Retinal pigment epithelial cell (primary cell): Measurements from ENCODE around the gene USP7.

Experiments used
- DNase-seq: peaks from one replicate; pipeline ENCODE4 v3.0.0-alpha.2; 2010; ENCODE audit warnings: low read depth
- H3K4me3 ChIP-seq: 2 replicates; pipeline ENCODE4 v1.5.1; 2011; ENCODE audit warnings: mild to moderate bottlenecking, low read length, control low read depth, moderate library complexity
- CTCF ChIP-seq: conservative IDR thresholded peaks from 2 replicates; pipeline ENCODE4 v1.5.1; 2011; ENCODE audit warnings: low read depth, low read length, control low read depth, inconsistent platforms

The USP7 gene

DNA sequence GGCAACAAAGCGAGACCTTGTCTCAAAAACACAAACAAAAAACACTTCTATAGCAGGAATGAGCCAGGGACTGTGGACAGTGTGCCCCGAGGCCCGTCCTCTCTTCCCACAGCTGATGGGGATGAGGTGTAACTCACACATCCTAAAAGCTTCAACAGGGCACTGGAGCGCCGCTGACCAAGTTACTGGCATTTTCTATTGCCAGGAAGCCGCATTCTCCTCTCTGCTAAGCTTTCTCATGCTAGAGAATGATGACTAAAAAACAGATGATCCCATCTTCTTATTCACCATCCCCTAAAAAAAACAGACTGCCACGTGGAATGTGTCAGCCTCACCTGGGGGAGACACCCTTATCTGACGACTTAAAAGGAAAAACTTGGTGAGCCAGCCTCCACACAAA, 111.2 kb downstream of the USP7 start:
- no peak for DNase-seq
- H3K4me3 ChIP-seq, result no peak overlapping the region
- no peak for TF ChIP-seq CTCF

DNA sequence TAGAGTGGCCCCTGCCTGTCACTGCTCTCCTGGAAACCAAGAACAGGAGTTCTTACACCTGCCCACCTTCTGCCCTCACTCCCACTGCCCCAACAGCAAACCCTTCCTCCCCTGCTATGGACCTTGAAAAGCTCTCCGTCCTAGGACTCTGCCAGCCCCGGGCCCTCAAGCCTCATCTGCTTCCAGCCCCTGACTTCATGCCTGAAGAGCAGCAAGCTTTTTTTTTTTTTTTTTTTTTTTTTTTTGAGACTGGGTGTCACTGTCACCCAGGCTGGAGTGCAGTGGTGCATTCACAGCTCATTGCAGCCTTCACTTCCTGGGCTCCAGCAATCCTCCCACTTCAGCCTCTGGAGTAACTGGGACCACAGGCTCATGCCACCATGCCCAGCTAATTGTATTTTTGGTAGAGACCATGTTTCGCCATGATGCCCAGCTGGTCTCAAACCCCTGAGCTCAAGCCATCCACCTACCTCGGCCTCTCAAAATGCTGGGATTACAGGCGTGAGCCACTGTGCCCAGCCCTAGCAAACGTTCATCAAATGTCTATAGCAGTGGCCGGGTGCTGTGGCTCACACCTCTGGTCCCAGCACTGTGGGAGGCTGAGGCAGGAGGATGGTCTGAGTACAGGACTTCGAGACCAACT, 111.8 kb downstream of the USP7 start:
- H3K4me3 ChIP-seq, result no peak overlapping the region
- no peak for DNase-seq
- TF ChIP-seq CTCF, result no peak

DNA sequence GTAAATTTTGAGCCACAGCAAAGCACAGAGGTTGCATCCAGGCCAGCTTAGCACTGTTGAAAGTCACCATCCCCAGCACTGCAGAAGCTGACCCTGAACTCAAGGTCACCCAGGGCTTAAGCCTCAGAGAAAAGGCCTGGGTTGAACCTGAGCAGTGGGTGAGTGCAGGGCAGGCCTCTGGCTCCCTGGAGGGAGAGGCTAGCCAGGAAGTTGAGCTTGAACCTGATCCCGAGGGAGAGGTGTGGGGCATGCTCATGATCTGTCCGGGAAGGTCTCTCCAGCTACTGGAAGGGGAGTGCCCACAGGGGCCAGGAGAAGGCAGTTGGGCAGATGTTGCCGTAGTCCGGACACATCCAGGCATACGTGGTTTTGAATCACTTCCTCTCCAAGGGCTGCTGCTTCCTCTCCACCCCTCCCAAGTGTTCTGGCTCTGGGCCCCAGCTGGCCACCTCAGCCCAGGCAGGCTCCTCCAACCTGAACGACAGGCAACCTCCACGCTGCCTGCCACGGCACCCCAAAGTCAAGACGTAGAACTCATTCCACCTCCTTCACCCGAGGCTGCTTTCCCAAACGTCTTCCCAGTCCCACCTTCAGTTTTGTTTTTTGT, 113.3 kb downstream of the USP7 start:
- TF ChIP-seq CTCF, result no peak
- no peak for DNase-seq
- no peak overlapping the region for H3K4me3 ChIP-seq

- TF ChIP-seq CTCF, result no peak
- no peak for DNase-seq
- no peak overlapping the region for H3K4me3 ChIP-seq
Measured at GRCh38 chr16:8849411-8850011, 114.2 kb downstream of the USP7 start.

DNA sequence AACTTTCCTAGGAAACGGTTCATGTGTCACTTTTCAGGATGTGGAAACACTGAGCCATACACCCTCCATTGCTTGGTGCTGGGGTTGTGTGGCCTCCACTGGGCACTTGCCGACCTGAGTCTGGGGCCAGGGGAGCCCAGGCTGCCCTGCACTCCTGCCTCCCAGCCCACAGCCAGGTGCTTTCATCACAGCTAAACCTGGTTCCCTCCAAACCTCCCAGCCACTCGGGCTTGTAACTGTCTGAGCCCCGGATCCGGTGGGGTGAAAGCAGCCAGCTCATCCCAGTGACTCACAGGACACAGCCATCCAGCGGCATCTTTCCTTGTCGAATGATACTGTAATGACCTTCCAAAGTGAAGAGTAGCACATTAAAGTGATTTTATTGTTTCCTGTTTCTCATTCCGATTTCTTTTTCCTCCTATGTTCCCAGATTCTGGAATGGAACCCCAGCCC, 114.7 kb downstream of the USP7 start:
- no peak for TF ChIP-seq CTCF
- DNase-seq, result no peak
- no peak overlapping the region for H3K4me3 ChIP-seq

- no peak for TF ChIP-seq CTCF
- no peak for DNase-seq
- no peak overlapping the region for H3K4me3 ChIP-seq
Measured at GRCh38 chr16:8848231-8848938, 115.3 kb downstream of the USP7 start.

DNA sequence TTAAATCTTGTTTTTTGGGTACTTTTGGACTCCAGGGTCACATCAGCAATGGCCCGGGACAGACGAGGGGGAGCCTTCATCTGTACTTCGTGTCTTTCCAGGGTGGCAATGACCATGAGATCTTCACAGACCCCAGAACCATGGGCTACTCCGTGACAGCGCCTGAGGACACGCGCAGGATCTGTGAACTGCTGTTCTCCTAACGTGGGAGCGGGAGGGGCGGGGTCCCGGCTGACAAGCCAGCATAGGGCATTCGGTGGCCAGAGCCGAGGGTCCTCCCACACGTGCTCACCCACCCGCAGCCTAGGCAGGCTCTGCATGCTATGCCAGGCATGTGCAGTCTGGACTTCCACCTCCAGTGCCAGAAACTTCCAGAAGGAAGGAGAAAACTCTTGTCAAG, 116.1 kb downstream of the USP7 start:
- no peak overlapping the region for H3K4me3 ChIP-seq
- TF ChIP-seq CTCF, result no peak
- no peak for DNase-seq
